Upper lobe of right lung (tissue), 1 donor: ENCODE data around the gene CCDC102B. TPM values are rescaled to one million over a fixed set of nuclear protein-coding genes. Genes with fewer than 3 reads are reported as not detected.

ENCODE experiments used
- ATAC-seq: fragments of 200-7000 bp; cut with Tn5 transposase; one replicate; pipeline ENCODE4 v1.9.1; 2020; ENCODE audit warnings: mild to moderate bottlenecking, moderate library complexity
- DNase-seq: peaks from one replicate; pipeline ENCODE4 v3.0.0-alpha.2; 2020
- H3K27ac ChIP-seq: fragments of 200-600 bp; one replicate; pipeline ENCODE4 v1.8.0; 2022
- H3K27me3 ChIP-seq: fragments of 200-600 bp; one replicate; pipeline ENCODE4 v1.8.0; 2022; ENCODE audit warnings: mild to moderate bottlenecking
- H3K36me3 ChIP-seq: fragments of 200-600 bp; one replicate; pipeline ENCODE4 v1.8.0; 2022
- H3K4me1 ChIP-seq: fragments of 200-600 bp; one replicate; pipeline ENCODE4 v1.8.0; 2022
- H3K4me3 ChIP-seq: fragments of 200-600 bp; one replicate; pipeline ENCODE4 v1.8.0; 2022; ENCODE audit warnings: mild to moderate bottlenecking
- H3K9me3 ChIP-seq: fragments of 200-600 bp; one replicate; pipeline ENCODE4 v1.8.0; 2022
- intact Hi-C: fragments of 100-400 bp; cut with DNase I; formaldehyde crosslinking; loops from one replicate; pipeline ENCODE4 v1.11.0; 2022
- long read RNA-seq: library from polyadenylated mRNA; unstranded; transcript quantifications from one replicate; pipeline ENCODE4 v2.0.0, GENCODE V29; 2021
- total RNA-seq: library from RNA; stranded (reverse); fragmentation: NEBNext Ultra II Directional; extraction: Animal tissue kit (Norgen Biotek cat#: 25700); gene quantifications from one replicate; pipeline ENCODE4 v1.2.1, GENCODE V29; 2021
- TF ChIP-seq, protein P1 (sequence below): fragments of 200-600 bp; IDR thresholded peaks from one replicate; pipeline ENCODE4 v1.8.0; 2022; ENCODE audit warnings: antibody characterized with exemption
- donor health status: DM: no; HTN: yes; CAD: no; lungs with severe emphysema.

Gene CCDC102B
- total RNA-seq = 43.7 TPM
- long read RNA-seq, transcript CCDC102B-201 (8 exons, 2,711 nt) = major isoform, 8 of 28 reads
- long read RNA-seq, partial matches to known transcripts = 3 of 28 reads
- long read RNA-seq, other reads (novel, unspliced or antisense) = 17 of 28 reads

DNA sequence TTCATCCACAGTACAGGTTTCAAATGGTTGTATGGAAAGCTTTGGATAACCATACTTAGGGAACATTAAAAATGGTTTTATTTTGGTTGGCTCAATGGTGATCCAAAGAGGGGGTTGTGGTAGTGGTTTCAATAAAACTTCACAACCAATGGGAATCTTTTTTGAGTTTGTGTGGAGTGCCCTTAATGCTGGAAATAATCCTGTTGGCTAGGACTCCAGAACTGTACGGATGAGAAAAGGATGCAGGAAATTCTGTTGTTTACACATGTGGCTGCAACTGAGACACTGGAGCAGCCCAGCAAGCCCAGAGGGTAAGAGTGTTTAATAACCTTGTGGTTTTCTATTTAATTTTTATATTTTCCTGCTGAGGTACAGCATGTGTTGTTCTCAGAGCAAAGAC is at the start of gene CCDC102B:
CCDC102B (plus strand) TSS at position 210 of the 400 bp plus-strand sequence. CDS start 38,684 bp downstream, outside the sequence.
- DNase-seq = no peak
- no peak for ATAC-seq
- Histone ChIP-seq H3K4me3 (peak within 1 kb of the TSS; percentile 34), H3K27me3 (no peaks in the 10 kb centered on the region), H3K27ac (no peak within 1 kb of the TSS), H3K9me3 (no peaks in the 10 kb centered on the region), H3K36me3 (no peaks in the 10 kb centered on the region), H3K4me1 (no peaks in the 10 kb centered on the region)
- intact Hi-C loops = no loop called here
- TF ChIP-seq, protein P1, sequence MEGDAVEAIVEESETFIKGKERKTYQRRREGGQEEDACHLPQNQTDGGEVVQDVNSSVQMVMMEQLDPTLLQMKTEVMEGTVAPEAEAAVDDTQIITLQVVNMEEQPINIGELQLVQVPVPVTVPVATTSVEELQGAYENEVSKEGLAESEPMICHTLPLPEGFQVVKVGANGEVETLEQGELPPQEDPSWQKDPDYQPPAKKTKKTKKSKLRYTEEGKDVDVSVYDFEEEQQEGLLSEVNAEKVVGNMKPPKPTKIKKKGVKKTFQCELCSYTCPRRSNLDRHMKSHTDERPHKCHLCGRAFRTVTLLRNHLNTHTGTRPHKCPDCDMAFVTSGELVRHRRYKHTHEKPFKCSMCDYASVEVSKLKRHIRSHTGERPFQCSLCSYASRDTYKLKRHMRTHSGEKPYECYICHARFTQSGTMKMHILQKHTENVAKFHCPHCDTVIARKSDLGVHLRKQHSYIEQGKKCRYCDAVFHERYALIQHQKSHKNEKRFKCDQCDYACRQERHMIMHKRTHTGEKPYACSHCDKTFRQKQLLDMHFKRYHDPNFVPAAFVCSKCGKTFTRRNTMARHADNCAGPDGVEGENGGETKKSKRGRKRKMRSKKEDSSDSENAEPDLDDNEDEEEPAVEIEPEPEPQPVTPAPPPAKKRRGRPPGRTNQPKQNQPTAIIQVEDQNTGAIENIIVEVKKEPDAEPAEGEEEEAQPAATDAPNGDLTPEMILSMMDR = no peak

DNA sequence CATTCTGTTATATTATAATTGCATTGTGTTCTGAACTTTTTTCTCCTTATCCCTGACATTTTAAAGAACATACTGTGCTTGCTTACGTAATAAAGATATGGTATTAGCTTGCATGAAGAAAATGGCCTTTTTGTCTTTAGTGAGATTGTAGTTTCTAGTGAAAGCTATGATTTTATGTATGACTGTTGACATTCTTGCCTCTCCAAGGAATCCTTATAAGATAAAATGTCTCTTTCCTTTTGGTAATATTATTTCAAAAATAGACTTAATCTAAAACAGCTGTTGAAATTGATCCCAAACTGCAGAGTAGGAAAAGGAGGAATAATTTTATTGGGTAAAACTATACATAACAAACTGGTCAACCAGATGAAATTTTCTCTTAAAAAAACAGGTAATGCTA is 40.8 kb upstream of the CCDC102B start:
- Histone ChIP-seq H3K9me3 (no peaks in the 10 kb centered on the region), H3K4me1 (no peaks in the 10 kb centered on the region), H3K4me3 (no peak overlapping the region), H3K27ac (no peak overlapping the region), H3K27me3 (no peaks in the 10 kb centered on the region), H3K36me3 (no peaks in the 10 kb centered on the region)
- ATAC-seq (no peak), DNase-seq (no peak)
- TF ChIP-seq, protein P1 = no peak
- intact Hi-C loops = no loop called here

DNA sequence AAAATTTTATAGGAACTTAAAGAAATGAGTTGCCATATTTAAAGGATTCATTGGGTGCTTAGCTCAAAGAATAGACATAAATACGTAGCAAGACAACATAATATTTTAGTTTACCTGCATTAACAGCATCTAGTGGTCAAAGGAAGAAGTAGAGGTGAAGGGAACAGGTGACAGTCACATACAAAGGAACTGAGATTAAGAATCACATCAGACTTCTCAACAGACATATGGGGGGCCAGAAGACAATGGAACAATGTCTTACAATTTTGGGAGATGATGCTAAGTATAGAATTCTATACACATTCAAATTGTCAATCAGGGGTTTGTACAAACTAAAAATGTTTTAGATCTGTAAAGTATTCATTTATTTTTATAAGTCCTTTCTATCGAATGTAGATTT is 38.6 kb upstream of the CCDC102B start:
- DNase-seq (no peak), ATAC-seq (no peak)
- no peaks in the 10 kb centered on the region for H3K36me3 ChIP-seq
- H3K4me1 ChIP-seq = no peaks in the 10 kb centered on the region
- H3K4me3 ChIP-seq = no peak overlapping the region
- TF ChIP-seq, protein P1 = no peak
- H3K9me3 ChIP-seq = no peaks in the 10 kb centered on the region
- H3K27ac ChIP-seq = no peak overlapping the region
- intact Hi-C loops = no loop called here
- H3K27me3 ChIP-seq = no peaks in the 10 kb centered on the region

DNA sequence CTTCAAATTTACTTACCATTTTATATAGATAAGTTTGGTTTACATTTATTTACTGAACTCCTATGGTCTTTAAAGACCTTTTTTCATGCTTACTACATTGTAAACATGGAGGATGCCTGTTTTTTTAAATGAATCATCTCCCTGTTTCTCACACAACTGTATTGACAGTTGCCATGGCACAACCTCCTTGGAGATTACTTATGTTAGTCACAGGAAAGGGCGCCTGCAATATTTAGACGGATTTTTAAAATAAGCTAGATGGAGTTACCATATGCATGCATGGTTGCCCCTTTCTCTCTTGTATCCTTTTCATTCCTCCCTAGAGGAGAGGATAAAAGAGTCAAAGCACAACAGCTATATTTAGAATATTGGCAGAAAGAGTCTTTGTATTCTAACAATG is 34.8 kb upstream of the CCDC102B start:
- intact Hi-C loops = no loop called here
- no peaks in the 10 kb centered on the region for H3K36me3 ChIP-seq
- no peak for DNase-seq
- no peak for ATAC-seq
- H3K4me3 ChIP-seq = no peak overlapping the region
- H3K27me3 ChIP-seq = no peaks in the 10 kb centered on the region
- H3K27ac ChIP-seq = no peak overlapping the region
- TF ChIP-seq, protein P1 = no peak
- no peaks in the 10 kb centered on the region for H3K4me1 ChIP-seq
- no peaks in the 10 kb centered on the region for H3K9me3 ChIP-seq

DNA sequence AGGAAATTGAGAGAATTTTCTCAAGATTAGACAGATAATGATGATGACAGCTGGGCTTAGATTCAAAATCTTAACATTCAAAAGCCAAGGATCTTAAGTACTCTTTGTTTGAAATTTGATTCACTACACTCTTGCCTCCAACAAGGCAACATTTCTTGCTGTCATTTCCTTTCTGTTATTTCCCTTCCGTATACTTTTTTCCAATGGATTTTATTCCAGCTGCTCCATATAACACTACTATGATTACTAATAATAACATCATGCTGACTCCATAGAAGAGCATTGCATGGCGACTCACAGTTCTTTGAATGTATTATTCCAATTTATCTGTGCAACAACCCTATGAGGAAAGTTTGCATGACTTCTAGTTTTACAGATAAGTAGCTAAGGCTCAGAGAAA is 33.9 kb upstream of the CCDC102B start:
- no peak overlapping the region for H3K4me3 ChIP-seq
- intact Hi-C loops = no loop called here
- no peaks in the 10 kb centered on the region for H3K4me1 ChIP-seq
- H3K9me3 ChIP-seq = no peaks in the 10 kb centered on the region
- H3K27me3 ChIP-seq = no peaks in the 10 kb centered on the region
- H3K27ac ChIP-seq = no peak overlapping the region
- H3K36me3 ChIP-seq = no peaks in the 10 kb centered on the region
- DNase-seq (no peak), ATAC-seq (no peak)
- TF ChIP-seq, protein P1 = no peak

DNA sequence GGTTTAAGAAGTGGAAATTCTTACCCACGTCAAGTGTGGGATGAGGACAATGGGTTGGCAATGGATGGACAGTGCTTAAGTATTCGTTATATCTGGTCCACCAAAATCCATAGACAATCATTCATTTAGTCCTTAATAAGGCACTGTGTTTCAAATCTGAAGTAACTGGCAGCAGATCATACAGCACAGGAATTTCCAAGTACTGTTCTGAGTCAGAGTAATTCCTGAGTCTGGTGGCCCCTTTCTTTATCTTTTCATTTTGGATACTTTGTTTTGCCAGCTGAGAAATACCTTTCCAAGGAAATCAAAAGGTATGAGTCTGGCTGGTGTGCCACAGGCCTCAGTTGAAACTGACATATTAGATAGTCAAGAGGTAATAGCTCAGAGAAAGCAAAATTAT is 31.4 kb upstream of the CCDC102B start:
- intact Hi-C loops = no loop called here
- H3K9me3 ChIP-seq = no peaks in the 10 kb centered on the region

More for the DNA sequence above, 31.4 kb upstream of the CCDC102B start:
- H3K4me3 ChIP-seq = no peak overlapping the region
- ATAC-seq (no peak), DNase-seq (no peak)
- no peaks in the 10 kb centered on the region for H3K27me3 ChIP-seq
- H3K27ac ChIP-seq = no peak overlapping the region
- H3K4me1 ChIP-seq = no peaks in the 10 kb centered on the region
- H3K36me3 ChIP-seq = no peaks in the 10 kb centered on the region
- TF ChIP-seq, protein P1 = no peak
